ENCODE measurements around the gene BCL7C. TPM values are rescaled to one million over a fixed set of nuclear protein-coding genes. Genes with fewer than 3 reads are reported as not detected.

BCL7C gene
- total and polyA plus RNA-seq, 2 of the 13 experiments (the other 11 are each of a cell fraction or from before 2014, with no cell fraction given), result 17.7 to 33.8 TPM

DNA sequence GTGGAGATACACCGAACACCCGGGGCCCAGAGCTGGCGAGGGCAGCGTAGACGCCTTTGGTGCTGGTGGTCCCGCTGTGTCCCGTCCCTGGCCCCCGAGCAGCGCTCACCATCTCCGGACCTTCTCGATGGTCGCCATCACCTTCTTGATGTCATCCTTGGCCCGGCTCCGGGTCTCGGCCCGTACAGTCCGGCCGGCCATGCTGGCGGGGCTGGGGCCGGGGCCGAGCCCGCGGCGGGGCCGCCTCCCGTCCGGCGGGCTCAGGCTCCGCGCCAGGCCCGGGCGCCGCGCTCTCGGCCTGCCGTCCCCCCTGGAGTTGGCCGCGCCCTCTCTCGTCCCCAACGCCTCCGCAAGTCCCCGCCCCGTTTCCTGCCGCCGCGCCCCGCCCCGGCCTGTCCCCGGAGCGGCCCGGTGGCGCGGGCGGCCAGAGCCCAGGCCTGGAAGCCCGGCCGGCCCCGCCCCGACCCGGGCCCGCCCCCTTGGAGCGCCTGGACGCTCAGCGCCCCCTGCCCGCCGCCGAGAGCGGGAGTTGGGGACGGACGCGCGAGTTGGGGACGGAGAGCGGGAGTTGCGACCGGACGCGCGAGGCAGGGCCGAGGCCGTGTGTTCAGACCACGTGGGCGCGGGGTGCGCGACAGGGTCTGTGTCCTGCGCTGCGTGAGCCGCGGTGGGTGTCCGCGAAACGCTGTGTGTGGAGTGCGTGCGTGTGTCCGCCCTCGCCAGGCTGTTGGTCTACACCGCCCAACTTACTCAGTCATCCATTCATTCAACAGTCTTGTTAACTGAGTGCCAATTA, at the start of gene BCL7C (continued):
- TF ChIP-seq LRRFIP1 (CRISPR knock-in tag; conservative IDR thresholded peaks at IDR 0.05), result no peak
- TF ChIP-seq ZNF546 (CRISPR knock-in tag; conservative IDR thresholded peaks at IDR 0.05), result peak; percentile 94; the same call in 1 of the 2 replicates
- peak; percentile 49; the same call in 1 of the 2 replicates for TF ChIP-seq ZSCAN31 (CRISPR knock-in tag; IDR thresholded peaks at IDR 0.05; ENCODE audit: low read depth)
- TF ChIP-seq ZGPAT (CRISPR knock-in tag; IDR thresholded peaks at IDR 0.05), result peak; percentile 80
- TF ChIP-seq TFDP1 (CRISPR knock-in tag; IDR thresholded peaks at IDR 0.05; ENCODE audit: borderline replicate concordance), result peak; percentile 99
- peak; percentile 89; the same call in 1 of the 2 replicates for TF ChIP-seq PRMT3 (CRISPR knock-in tag; IDR thresholded peaks at IDR 0.05; ENCODE audit: borderline replicate concordance, low read depth)
- TF ChIP-seq ZMAT5 (CRISPR knock-in tag; IDR thresholded peaks at IDR 0.05; ENCODE audit: borderline replicate concordance, low read depth), result peak; percentile 64; the same call in 1 of the 2 replicates
- TF ChIP-seq, protein P1, sequence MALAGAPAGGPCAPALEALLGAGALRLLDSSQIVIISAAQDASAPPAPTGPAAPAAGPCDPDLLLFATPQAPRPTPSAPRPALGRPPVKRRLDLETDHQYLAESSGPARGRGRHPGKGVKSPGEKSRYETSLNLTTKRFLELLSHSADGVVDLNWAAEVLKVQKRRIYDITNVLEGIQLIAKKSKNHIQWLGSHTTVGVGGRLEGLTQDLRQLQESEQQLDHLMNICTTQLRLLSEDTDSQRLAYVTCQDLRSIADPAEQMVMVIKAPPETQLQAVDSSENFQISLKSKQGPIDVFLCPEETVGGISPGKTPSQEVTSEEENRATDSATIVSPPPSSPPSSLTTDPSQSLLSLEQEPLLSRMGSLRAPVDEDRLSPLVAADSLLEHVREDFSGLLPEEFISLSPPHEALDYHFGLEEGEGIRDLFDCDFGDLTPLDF (CRISPR knock-in tag; IDR thresholded peaks at IDR 0.05), result peak; percentile 85
- TF ChIP-seq ZNF12 (CRISPR knock-in tag; IDR thresholded peaks at IDR 0.05), result peak; percentile 63; the same call in 1 of the 2 replicates
- no peak for TF ChIP-seq ZNF775 (CRISPR knock-in tag; IDR thresholded peaks at IDR 0.05; ENCODE audit: borderline replicate concordance)
- TF ChIP-seq ZNF510 (CRISPR knock-in tag; IDR thresholded peaks at IDR 0.05; ENCODE audit: low read depth), result peak; percentile 95
- peak; percentile 56; the same call in 1 of the 2 replicates for TF ChIP-seq PRDM10 (CRISPR knock-in tag; IDR thresholded peaks at IDR 0.05; ENCODE audit: low read depth)
- TF ChIP-seq KLF15 (CRISPR knock-in tag; IDR thresholded peaks at IDR 0.05; ENCODE audit: borderline replicate concordance), result peak; percentile 98; the same call in 1 of the 2 replicates
- peak; percentile 86 for TF ChIP-seq ZNF331 (CRISPR knock-in tag; IDR thresholded peaks at IDR 0.05)
- no peak for TF ChIP-seq CCAR2 (optimal IDR thresholded peaks at IDR 0.05; ENCODE audit: low read depth, low read length)
- TF ChIP-seq PAF1 (CRISPR knock-in tag; IDR thresholded peaks at IDR 0.05), result no peak
- 0 out of 2 replicates have a peak, but pooled peaks have one; percentile 85 for TF ChIP-seq SNAI1 (CRISPR knock-in tag; IDR thresholded peaks at IDR 0.05; ENCODE audit: borderline replicate concordance)

Measured in HepG2 (cell line).